HepG2 (cell line): Measurements from ENCODE around the gene GNA12. TPM values are rescaled to one million over a fixed set of nuclear protein-coding genes. Genes with fewer than 3 reads are reported as not detected.

ENCODE experiments used
- ATAC-seq: fragments of 200-7000 bp; cut with Tn5 transposase; 3 replicates; pipeline ENCODE4 v1.9.1; 2020; ENCODE audit warnings: mild to moderate bottlenecking, moderate library complexity
- BruUV-seq: library from RNA; stranded (reverse); fragments of 400-500 nt; replicated peaks from 2 replicates; lab custom pipeline; 2021; lab: Mats Ljungman, UMichigan
- CTCF ChIA-PET: fragments of 300-600 bp; formaldehyde crosslinking; extraction: SDS; loops from one replicate; lab custom pipeline; 2021; ENCODE audit warnings: low total read pairs, inconsistent platforms, low intra/inter-chr PET ratio; lab: Yijun Ruan, JAX
- POLR2A ChIA-PET: fragments of 350-600 bp; sonication (Branson Sonifier 250); formaldehyde crosslinking; loops from one replicate; lab custom pipeline; 2020; ENCODE audit warnings: antibody characterized with exemption, inconsistent platforms; lab: Yijun Ruan, JAX
- DNase-seq: peaks from one replicate; pipeline ENCODE4 v3.0.0-alpha.2; 2015; ENCODE audit warnings: low spot score
- FAIRE-seq: peaks from 3 replicates; lab custom pipeline; 2011; peaks lifted over from hg19 to GRCh38; lab: Jason Lieb, UNC
- H2AFZ ChIP-seq: one replicate; pipeline ENCODE4 v1.6.1; 2011; ENCODE audit warnings: low read length, inconsistent platforms
- H3K27ac ChIP-seq: fragments of 300-600 bp; 3 replicates; pipeline ENCODE4 v1.8.0; 2011; ENCODE audit warnings: mixed run types, mild to moderate bottlenecking, mixed read lengths, low read length, inconsistent platforms; ENCODE audit not compliant: insufficient read depth; ENCODE audit errors: extremely low read length
- H3K27me3 ChIP-seq, 2 experiments: fragments of 200-600 bp in 1 of 2; 2 replicates in 1 of 2; 3 replicates in 1 of 2; pipeline versions ENCODE4 v1.6.0 to v1.8.0; 2011; ENCODE audit warnings: low read length in 2 of 2, mild to moderate bottlenecking in 2 of 2, moderate library complexity in 2 of 2, inconsistent platforms in 1 of 2; ENCODE audit not compliant: insufficient read depth in 2 of 2, control insufficient read depth in 1 of 2
- H3K36me3 ChIP-seq, 2 experiments: fragments of 200-600 bp in 1 of 2; replicated peaks in 1 of 2; 2 replicates in 1 of 2; 3 replicates in 1 of 2; pipeline versions ENCODE4 v1.5.1 to v1.8.0; 2011; ENCODE audit warnings: low read length in 2 of 2, inconsistent platforms in 1 of 2; ENCODE audit not compliant: insufficient read depth in 2 of 2, control insufficient read depth in 1 of 2
- H3K4me1 ChIP-seq: 2 replicates; pipeline ENCODE4 v1.5.1; 2012; ENCODE audit warnings: low read length, inconsistent platforms; ENCODE audit not compliant: insufficient read depth
- H3K4me2 ChIP-seq: 2 replicates; pipeline ENCODE4 v1.6.0; 2011; ENCODE audit warnings: low read depth, low read length, inconsistent platforms
- H3K4me3 ChIP-seq, 3 experiments: fragments of 200-600 bp in 1 of 3; sonication (generic), shearing (Covaris generic) in 1 of 3; replicated peaks in 1 of 3; 2 replicates each; pipeline ENCODE4 v1.5.1; 2011 to 2016; ENCODE audit warnings: low read length in 3 of 3, inconsistent platforms in 2 of 3, low read depth in 2 of 3, mild to moderate bottlenecking in 2 of 3, control low read depth in 1 of 3, mixed read lengths in 1 of 3; ENCODE audit not compliant: insufficient read depth in 1 of 3
- H3K79me2 ChIP-seq: one replicate; pipeline ENCODE4 v1.6.1; 2011; ENCODE audit warnings: low read length, inconsistent platforms; ENCODE audit not compliant: insufficient read depth
- H3K9ac ChIP-seq: 2 replicates; pipeline ENCODE4 v1.6.0; 2011; ENCODE audit warnings: mild to moderate bottlenecking, low read depth, low read length, inconsistent platforms; ENCODE audit not compliant: insufficient read depth
- H3K9me3 ChIP-seq: 2 replicates; pipeline ENCODE4 v1.5.1; 2012; ENCODE audit warnings: mild to moderate bottlenecking, low read length
- H4K20me1 ChIP-seq: 2 replicates; pipeline ENCODE4 v1.6.0; 2011; ENCODE audit warnings: inconsistent platforms, mild to moderate bottlenecking, low read length, moderate library complexity; ENCODE audit not compliant: insufficient read depth
- HOXA9 ChIP-seq: sonication (generic); formaldehyde crosslinking; IDR thresholded peaks from 2 replicates; pipeline ENCODE4 v1.8.1; 2022; ENCODE audit warnings: missing genetic modification reagents, mild to moderate bottlenecking, moderate library complexity, borderline replicate concordance
- ISL2 ChIP-seq: sonication (generic); formaldehyde crosslinking; IDR thresholded peaks from 2 replicates; pipeline ENCODE4 v1.5.0; 2020; ENCODE audit warnings: missing genetic modification reagents
- MED13 ChIP-seq: sonication (generic); formaldehyde crosslinking; IDR thresholded peaks from 2 replicates; pipeline ENCODE4 v1.5.0; 2020; ENCODE audit warnings: missing genetic modification reagents
- MED8 ChIP-seq: sonication (generic); formaldehyde crosslinking; IDR thresholded peaks from 2 replicates; pipeline ENCODE4 v1.8.1; 2023; ENCODE audit warnings: mild to moderate bottlenecking, missing genetic modification reagents; ENCODE audit not compliant: insufficient replicate concordance
- NCOR1 ChIP-seq: fragments of 200-600 bp; sonication (generic); IDR thresholded peaks from 2 replicates; pipeline ENCODE4 v1.7.0; 2017; ENCODE audit warnings: antibody characterized with exemption, low read length, borderline replicate concordance
- NFRKB ChIP-seq: fragments of 450-650 bp; IDR thresholded peaks from 2 replicates; pipeline ENCODE4 v1.6.1; 2017
- TBX3 ChIP-seq: fragments of 450-650 bp; IDR thresholded peaks from 2 replicates; pipeline ENCODE4 v1.6.1; 2017; ENCODE audit warnings: antibody characterized with exemption, mild to moderate bottlenecking, inconsistent platforms, borderline replicate concordance
- ZNF121 ChIP-seq: sonication (generic); formaldehyde crosslinking; IDR thresholded peaks from 2 replicates; pipeline ENCODE4 v1.5.0; 2020; ENCODE audit warnings: mild to moderate bottlenecking, missing genetic modification reagents
- ZNF33B ChIP-seq: sonication (generic); formaldehyde crosslinking; IDR thresholded peaks from 2 replicates; pipeline ENCODE4 v1.5.1; 2020; ENCODE audit warnings: mild to moderate bottlenecking, missing genetic modification reagents
- ZNF598 ChIP-seq: sonication (generic); formaldehyde crosslinking; IDR thresholded peaks from 2 replicates; pipeline ENCODE4 v1.5.1; 2020; ENCODE audit warnings: mild to moderate bottlenecking, missing genetic modification reagents, borderline replicate concordance
- ZNF839 ChIP-seq: sonication (generic); formaldehyde crosslinking; IDR thresholded peaks from 2 replicates; pipeline ENCODE4 v1.4.0; 2020; ENCODE audit warnings: missing genetic modification reagents, mild to moderate bottlenecking, borderline replicate concordance
- WGBS: methylation state at CpG from one replicate; pipeline ENCODE4 v1.1.6; 2017; ENCODE audit warnings: low lambda C conversion rate; 5-methylcytosine and 5-hydroxymethylcytosine counted together
- in situ Hi-C: cut with HindIII; loops from 2 replicates; pipeline ENCODE4 v1.10.0; 2017; ENCODE audit warnings: low pct_unique_long_range_greater_than_20kb; ENCODE audit not compliant: extremely low pct_ligation_motif_present
- intact Hi-C: fragments of 100-400 bp; cut with micrococcal nuclease; formaldehyde crosslinking; loops from one replicate; pipeline ENCODE4 v1.10.0; 2022; ENCODE audit not compliant: unreplicated experiment
- polyA plus RNA-seq, 8 experiments: library from polyadenylated mRNA; depleted of rRNA in 3 of 8; stranded (reverse) in 7 of 8; unstranded in 1 of 8; fragments of >200 nt; fragmentation: Illumina TruSeq in 4 of 8; extraction: Trizol in 4 of 8; gene quantifications; 2 replicates each; pipeline versions ENCODE4 v1.2.1 to v1.2.3, GENCODE V29; 2011 to 2016; ENCODE audit warnings: low read depth in 4 of 8, missing spikeins in 1 of 8, mixed read lengths in 1 of 8; ENCODE audit not compliant: insufficient read depth in 1 of 8
- total RNA-seq, 5 experiments: library from RNA; depleted of rRNA; stranded (reverse); fragments of >200 nt; fragmentation: Illumina TruSeq; extraction: Trizol; gene quantifications; 2 replicates each; pipeline ENCODE4 v1.2.3, GENCODE V29; 2016; ENCODE audit warnings: low read depth in 1 of 5
- TF ChIP-seq, protein P1 (sequence below): sonication (generic); formaldehyde crosslinking; IDR thresholded peaks from 2 replicates; pipeline ENCODE4 v1.4.0; 2020; ENCODE audit warnings: missing genetic modification reagents
- TF ChIP-seq, protein P2 (sequence below): sonication (generic); formaldehyde crosslinking; IDR thresholded peaks from 2 replicates; pipeline ENCODE4 v1.4.0; 2020; ENCODE audit warnings: mild to moderate bottlenecking, missing genetic modification reagents
- TF ChIP-seq, protein P3 (sequence below): sonication (generic); formaldehyde crosslinking; IDR thresholded peaks from 2 replicates; pipeline ENCODE4 v1.5.1; 2020; ENCODE audit warnings: missing genetic modification reagents, mild to moderate bottlenecking, borderline replicate concordance

GNA12 gene
- total and polyA plus RNA-seq, 2 of the 13 experiments (the other 11 are each of a cell fraction or from before 2014, with no cell fraction given), result 16.2 to 50.9 TPM

DNA sequence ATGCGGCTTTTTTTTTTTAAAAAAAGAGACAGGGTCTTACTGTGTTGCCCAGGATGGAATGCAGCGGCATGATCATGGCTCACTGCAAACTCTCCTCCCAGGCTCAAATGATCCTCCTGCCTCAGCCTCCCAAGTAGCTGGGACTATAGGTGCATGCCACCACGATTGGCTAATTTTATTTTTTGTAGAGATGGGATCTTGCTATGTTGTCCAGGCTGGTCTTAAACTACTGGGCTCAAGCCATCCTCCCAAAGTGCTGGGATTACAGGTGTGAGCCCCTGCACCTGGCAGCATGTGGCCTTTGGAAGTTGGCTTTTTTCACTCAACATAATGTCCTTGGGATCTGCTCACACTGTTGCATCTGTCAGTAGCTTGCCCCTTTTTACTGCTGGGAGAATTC is 91.0 kb downstream of the GNA12 start:
- H3K79me2 ChIP-seq, result peaks cover 34% of the 10 kb centered on the region
- H3K4me2 ChIP-seq, result no peak overlapping the region
- no peak overlapping the region for H3K4me3 ChIP-seq
- H3K27ac ChIP-seq, result no peak overlapping the region
- no peak overlapping the region for H2AFZ ChIP-seq
- intact Hi-C loops (no loop called here), in situ Hi-C loops (no loop called here)
- 93% methylated on average over 3 of the region's 3 CpGs for WGBS
- H3K9ac ChIP-seq, result no peak overlapping the region
- H3K4me1 ChIP-seq, result peaks cover 10% of the 10 kb centered on the region
- DNase-seq, result no peak
- no TSS peak for BruUV-seq
- no peaks in the 10 kb centered on the region for H3K9me3 ChIP-seq
- ChIA-PET POLR2A (no interaction called here), CTCF (no interaction called here)
- no peak for FAIRE-seq
- no peaks in the 10 kb centered on the region for H3K27me3 ChIP-seq
- H3K36me3 ChIP-seq, result peaks cover 6 to 7% of the 10 kb centered on the region in 2 experiments; a peak in 3 of 5 replicates
- no peak for ATAC-seq
- TF ChIP-seq MED8 (CRISPR knock-in tag), result no peak
- TF ChIP-seq ZNF121 (CRISPR knock-in tag), result peak; percentile 84
- TF ChIP-seq, all 625 proteins: peak for 1
- H4K20me1 ChIP-seq, result no peaks in the 10 kb centered on the region

DNA sequence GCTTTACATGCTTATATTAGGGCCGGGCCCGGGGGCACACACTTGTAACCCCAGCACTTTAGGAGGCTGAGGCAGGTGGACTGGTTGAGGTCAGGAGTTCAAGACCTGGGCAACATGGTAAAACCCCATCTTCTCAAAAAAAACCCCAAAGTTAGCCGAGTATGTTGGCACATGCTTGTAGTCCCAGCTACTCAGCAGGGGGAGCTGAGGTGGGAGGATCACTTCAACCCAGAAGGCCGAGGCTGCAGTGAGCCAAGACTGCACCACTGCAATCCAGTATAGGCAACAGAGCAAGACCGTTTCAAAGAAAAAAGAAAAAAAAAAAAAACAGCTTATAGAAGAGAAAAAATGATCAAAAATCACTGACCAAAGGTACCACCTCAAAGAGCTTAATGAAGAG is 93.0 kb downstream of the GNA12 start:
- Histone ChIP-seq H3K36me3 (peaks cover 0 to 1% of the 10 kb centered on the region in 2 experiments; a peak in 1 of 5 replicates), H3K4me3 (no peak overlapping the region), H2AFZ (no peak overlapping the region), H3K27me3 (no peaks in the 10 kb centered on the region), H3K4me2 (no peak overlapping the region), H4K20me1 (no peaks in the 10 kb centered on the region), H3K27ac (no peak overlapping the region), H3K4me1 (no peaks in the 10 kb centered on the region), H3K9ac (no peak overlapping the region), H3K9me3 (no peaks in the 10 kb centered on the region), H3K79me2 (peaks cover 29% of the 10 kb centered on the region)
- ChIA-PET POLR2A (interaction anchor here (1.5 kb wide), 1 partner anchor 9 kb away, joined by 4 read pairs; no protein-coding TSS in a partner anchor), CTCF (no interaction called here)
- in situ Hi-C loops (no loop called here), intact Hi-C loops (no loop called here)
- DNase-seq (no peak), FAIRE-seq (no peak), ATAC-seq (no peak)
- no TSS peak for BruUV-seq
- 95% methylated on average over 5 of the region's 5 CpGs for WGBS
- TF ChIP-seq NFRKB, result no peak
- TF ChIP-seq ZNF33B (CRISPR knock-in tag), result no peak
- TF ChIP-seq ZNF598 (CRISPR knock-in tag), result no peak
- no peak for TF ChIP-seq MED13 (CRISPR knock-in tag)
- no peak for TF ChIP-seq ZNF839 (CRISPR knock-in tag)
- no peak for TF ChIP-seq NCOR1
- TF ChIP-seq, protein P1, sequence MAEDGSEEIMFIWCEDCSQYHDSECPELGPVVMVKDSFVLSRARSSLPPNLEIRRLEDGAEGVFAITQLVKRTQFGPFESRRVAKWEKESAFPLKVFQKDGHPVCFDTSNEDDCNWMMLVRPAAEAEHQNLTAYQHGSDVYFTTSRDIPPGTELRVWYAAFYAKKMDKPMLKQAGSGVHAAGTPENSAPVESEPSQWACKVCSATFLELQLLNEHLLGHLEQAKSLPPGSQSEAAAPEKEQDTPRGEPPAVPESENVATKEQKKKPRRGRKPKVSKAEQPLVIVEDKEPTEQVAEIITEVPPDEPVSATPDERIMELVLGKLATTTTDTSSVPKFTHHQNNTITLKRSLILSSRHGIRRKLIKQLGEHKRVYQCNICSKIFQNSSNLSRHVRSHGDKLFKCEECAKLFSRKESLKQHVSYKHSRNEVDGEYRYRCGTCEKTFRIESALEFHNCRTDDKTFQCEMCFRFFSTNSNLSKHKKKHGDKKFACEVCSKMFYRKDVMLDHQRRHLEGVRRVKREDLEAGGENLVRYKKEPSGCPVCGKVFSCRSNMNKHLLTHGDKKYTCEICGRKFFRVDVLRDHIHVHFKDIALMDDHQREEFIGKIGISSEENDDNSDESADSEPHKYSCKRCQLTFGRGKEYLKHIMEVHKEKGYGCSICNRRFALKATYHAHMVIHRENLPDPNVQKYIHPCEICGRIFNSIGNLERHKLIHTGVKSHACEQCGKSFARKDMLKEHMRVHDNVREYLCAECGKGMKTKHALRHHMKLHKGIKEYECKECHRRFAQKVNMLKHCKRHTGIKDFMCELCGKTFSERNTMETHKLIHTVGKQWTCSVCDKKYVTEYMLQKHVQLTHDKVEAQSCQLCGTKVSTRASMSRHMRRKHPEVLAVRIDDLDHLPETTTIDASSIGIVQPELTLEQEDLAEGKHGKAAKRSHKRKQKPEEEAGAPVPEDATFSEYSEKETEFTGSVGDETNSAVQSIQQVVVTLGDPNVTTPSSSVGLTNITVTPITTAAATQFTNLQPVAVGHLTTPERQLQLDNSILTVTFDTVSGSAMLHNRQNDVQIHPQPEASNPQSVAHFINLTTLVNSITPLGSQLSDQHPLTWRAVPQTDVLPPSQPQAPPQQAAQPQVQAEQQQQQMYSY, result no peak
- TF ChIP-seq, protein P2, sequence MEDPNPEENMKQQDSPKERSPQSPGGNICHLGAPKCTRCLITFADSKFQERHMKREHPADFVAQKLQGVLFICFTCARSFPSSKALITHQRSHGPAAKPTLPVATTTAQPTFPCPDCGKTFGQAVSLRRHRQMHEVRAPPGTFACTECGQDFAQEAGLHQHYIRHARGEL (CRISPR knock-in tag), result no peak
- TF ChIP-seq, protein P3, sequence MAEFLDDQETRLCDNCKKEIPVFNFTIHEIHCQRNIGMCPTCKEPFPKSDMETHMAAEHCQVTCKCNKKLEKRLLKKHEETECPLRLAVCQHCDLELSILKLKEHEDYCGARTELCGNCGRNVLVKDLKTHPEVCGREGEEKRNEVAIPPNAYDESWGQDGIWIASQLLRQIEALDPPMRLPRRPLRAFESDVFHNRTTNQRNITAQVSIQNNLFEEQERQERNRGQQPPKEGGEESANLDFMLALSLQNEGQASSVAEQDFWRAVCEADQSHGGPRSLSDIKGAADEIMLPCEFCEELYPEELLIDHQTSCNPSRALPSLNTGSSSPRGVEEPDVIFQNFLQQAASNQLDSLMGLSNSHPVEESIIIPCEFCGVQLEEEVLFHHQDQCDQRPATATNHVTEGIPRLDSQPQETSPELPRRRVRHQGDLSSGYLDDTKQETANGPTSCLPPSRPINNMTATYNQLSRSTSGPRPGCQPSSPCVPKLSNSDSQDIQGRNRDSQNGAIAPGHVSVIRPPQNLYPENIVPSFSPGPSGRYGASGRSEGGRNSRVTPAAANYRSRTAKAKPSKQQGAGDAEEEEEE, result no peak
- no peak for TF ChIP-seq TBX3
- TF ChIP-seq ISL2 (CRISPR knock-in tag), result no peak
- no peak for TF ChIP-seq HOXA9 (CRISPR knock-in tag)
